GM21786 (cell line): Measurements from ENCODE around the gene ZNF292.
"Not testable (repeated sequence)": the region's sequence is repeated elsewhere in the genome, so short reads cannot be mapped to it uniquely, and the experiment has no call there.

Experiments used
- ATAC-seq: cut with Tn5 transposase; IDR thresholded peaks from one replicate; pipeline ENCODE4 v1.9.1; 2021; ENCODE audit not compliant: unreplicated experiment

Gene ZNF292

GRCh38 chr6:87210979-87211378 lies 55.6 kb downstream of the ZNF292 start:
- ATAC-seq, result peak; percentile 96

DNA sequence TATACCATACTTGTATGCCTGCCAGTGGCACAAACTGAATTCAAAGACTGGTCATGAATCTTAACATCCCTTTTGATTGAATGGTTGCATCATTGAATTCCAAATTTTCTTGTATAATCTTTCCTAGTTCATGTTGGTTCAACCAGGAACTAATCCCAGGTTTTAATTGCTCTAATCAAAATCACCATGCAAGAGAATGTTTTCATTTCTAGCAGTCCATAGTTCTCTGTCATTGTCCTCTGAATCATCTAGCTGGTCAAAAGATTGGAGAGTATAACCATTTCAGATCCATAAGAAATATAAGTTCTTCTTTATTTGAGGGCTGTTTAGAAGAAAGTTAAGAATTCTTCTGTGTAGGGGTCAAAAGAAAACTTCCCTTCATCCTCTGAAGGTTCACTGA lies 57.2 kb downstream of the ZNF292 start:
- ATAC-seq, result no peak

GRCh38 chr6:87213364-87213763 lies 58.0 kb downstream of the ZNF292 start:
- ATAC-seq, result no peak

- no peak for ATAC-seq
Measured at GRCh38 chr6:87214831-87215230, 59.5 kb downstream of the ZNF292 start.

GRCh38 chr6:87220997-87221396 lies 65.6 kb downstream of the ZNF292 start:
- ATAC-seq, result no peak

DNA sequence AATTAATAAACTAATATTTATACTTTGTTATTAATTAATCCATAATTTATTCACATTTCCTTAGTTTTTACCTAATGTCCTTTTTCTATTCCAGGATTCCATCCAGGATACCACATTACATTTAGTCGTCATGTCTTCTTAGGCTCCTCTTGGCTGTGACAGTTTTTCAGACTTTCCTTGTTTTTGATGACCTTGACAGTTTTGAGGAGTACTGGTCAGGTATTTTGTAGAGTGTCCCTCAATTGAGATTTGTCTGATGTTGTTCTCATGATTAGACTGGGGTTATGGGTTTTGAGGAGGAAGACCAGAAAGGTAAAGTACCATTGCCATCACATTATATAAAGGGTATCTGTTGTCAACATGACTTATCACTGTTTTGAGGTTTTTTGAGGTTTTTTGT lies 67.3 kb downstream of the ZNF292 start:
- ATAC-seq, result no peak

DNA sequence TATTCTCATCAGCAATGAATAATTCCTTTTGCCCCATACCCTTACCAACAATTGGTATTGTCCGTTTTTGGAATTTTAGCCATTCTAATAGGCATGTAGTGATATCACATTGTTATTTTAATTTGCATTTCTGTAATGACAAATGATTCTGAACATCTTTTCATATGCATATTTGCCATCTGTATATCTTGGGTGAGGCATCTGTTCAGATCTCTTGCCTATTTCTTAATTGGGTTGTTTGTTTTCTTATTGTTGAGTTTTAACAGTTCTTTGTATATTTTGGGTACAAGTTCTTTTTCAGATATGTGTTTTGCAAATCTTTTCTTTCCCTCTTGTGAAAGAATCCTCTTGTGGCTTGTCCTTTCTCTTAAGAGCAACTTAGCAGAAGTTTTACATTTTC lies 69.6 kb downstream of the ZNF292 start:
- ATAC-seq, result no peak

DNA sequence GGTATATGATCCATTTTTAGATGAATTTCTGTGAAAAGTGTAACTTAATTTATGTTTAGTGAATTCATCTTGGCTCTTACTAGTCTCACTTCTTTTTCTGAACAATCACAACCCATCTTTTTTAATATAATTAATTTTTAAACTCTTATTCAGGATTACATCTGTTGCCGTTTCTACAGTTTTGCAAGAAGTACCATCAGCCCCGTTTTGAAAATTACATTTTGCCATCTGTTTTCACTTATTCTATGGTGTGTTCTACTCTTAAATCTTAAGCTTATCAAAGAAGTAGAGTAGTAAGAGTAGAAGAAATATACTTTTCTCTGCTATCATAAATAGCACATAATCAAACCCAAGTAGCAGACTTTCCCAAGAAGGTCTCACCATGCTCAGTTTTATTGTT lies 70.1 kb downstream of the ZNF292 start:
- no peak for ATAC-seq

DNA sequence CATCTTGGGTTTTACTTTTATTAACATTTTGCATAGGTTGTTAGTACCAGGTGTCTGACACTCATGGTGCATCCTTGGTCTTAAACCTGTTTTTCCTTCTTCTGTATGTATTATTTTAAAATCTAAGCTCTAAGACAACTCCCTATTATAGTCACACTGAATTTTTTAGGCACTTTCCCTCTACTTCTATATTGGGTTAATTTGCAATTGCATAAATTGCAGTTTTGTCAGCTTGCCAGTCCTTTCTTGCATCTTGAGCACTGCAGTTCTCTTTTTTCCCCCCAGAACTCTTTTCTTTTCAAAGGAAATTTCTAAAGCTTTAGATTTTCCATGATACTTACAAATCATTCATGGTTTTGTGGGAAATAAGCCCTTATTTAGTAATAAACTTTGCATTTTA lies 70.6 kb downstream of the ZNF292 start:
- no peak for ATAC-seq

DNA sequence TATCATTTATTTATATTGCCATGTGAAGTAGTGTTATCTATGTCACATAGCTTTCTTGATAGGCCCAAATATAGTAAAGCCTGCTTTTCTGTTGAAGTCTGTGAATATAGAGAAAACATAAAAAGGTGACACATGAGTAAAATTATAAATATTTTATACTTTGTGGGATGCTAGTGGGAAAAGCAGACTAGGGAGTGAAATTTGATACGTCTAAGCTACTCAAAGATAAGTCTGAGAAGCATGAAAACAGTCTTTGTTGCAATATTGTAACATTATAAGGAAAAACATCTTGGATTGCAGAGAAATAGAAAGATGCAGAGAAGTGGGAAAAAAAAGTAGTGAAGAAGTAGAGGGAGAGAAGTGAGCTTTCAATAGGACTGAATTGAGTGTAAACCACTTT lies 75.4 kb downstream of the ZNF292 start:
- ATAC-seq, result no peak

- ATAC-seq, result no peak
Measured at GRCh38 chr6:87237804-87238203, 82.4 kb downstream of the ZNF292 start.

DNA sequence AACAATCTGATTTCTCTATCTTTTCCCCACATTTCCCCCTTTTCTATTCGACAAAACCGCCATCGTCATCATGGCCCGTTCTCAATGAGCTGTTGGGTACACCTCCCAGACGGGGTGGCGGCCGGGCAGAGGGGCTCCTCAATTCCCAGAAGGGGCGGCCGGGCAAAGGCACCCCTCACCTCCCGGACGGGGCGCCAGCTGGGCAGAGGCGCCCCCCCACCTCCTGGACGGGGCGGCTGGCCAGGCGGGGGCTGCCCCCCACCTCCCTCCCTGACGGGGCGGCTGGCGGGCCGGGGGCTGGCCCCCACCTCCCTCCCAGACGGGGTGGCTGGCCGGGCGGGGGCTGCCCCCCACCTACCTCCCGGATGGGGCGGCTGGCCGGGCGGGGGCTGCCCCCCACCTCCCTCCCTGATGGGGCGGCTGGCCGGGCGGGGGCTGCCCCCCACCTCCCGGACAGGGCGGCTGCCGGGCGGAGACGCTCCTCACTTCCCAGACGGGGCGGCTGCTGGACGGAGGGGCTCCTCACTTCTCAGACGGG lies 83.8 kb downstream of the ZNF292 start:
- ATAC-seq, result not testable (repeated sequence)

DNA sequence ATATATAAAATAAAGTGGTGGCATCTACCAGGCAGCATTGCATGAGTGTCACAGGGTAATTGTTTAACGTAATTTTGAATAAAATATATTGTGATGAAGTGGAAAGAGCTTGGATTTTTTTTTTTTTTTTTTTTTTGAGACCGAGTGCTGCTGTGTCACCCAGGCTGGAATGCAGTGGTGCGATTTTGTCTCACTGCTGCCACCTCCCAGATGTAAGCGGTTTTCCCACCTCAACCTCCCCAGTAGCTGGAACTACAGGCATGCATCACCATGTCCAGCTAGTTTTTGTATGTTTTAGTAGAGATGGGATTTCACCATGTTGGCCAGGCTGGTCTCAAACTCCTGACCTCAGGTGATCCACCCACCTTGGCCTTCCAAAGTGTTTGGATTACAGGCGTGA lies 85.9 kb downstream of the ZNF292 start:
- ATAC-seq, result no peak

GRCh38 chr6:87242311-87242710 lies 86.9 kb downstream of the ZNF292 start:
- ATAC-seq, result no peak

- no peak for ATAC-seq
Measured at GRCh38 chr6:87243812-87244211, 88.4 kb downstream of the ZNF292 start.

DNA sequence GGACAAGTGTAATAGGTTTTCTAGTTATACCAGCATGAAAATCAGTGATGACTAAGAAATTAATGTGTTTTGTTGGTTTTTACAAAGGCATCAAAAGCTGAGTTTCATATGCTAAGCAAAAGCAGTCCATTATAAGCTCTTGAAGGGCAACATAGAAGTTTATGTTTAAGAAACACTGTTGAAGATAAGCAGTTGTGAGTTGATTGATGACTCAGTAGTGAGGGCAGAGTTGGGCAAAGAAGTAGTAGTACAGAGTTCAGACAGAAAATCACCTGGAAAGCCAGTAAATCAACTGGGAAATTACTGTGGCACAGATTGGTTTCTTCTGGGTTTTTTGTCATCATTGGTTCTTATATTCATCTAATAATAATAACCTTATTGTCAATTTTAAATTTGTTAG lies 89.0 kb downstream of the ZNF292 start:
- no peak for ATAC-seq

DNA sequence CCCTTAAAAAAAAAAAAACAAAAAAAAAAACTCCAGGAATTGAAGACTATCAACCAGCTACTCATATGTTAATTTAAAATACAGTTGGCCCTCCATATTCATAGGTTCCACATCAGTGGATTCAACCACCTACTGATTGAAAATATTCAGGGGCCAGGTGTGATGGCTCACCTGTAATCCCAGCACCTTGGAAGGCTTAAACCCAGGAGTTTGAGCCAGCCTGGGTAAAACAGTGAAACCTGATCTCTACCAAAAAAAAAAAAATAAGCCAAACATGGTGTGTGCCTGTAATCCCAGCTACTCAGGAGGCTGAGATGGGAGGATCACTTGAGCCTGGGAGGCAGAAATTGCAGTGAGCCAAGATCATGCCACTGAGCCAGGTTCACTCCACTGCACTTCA lies 94.7 kb downstream of the ZNF292 start:
- ATAC-seq, result no peak

GRCh38 chr6:87251225-87251624 lies 95.9 kb downstream of the ZNF292 start:
- no peak for ATAC-seq

GRCh38 chr6:87251725-87252124 lies 96.4 kb downstream of the ZNF292 start:
- no peak for ATAC-seq

DNA sequence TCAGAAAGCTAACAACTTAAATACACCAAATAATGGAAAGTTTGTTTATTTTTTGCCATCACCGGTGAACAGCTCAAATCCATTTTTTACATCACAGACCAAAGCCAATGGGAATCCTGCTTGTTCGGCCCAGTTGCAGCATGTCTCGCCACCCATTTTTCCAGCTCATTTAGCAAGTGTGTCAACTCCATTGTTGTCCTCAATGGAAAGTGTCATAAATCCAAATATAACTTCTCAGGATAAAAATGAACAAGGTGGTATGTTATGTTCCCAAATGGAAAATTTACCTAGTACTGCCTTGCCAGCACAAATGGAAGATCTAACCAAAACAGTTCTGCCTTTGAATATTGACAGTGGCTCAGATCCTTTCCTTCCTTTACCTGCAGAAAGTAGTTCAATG lies 101.7 kb downstream of the ZNF292 start:
- no peak for ATAC-seq

DNA sequence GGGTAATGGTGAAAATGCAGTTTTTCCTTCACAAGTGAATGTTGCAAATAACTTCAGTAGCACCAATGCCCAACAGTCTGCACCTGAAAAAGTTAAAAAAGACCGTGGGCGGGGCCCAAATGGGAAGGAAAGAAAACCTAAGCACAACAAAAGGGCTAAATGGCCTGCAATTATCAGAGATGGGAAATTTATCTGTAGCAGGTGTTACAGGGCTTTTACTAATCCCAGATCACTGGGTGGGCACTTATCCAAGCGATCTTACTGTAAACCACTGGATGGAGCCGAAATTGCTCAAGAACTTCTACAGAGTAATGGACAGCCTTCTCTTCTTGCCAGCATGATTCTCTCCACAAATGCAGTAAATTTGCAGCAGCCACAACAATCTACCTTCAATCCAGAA lies 102.2 kb downstream of the ZNF292 start:
- no peak for ATAC-seq

- ATAC-seq, result no peak
Measured at GRCh38 chr6:87257975-87258374, 102.6 kb downstream of the ZNF292 start.

- ATAC-seq, result no peak
Measured at GRCh38 chr6:87259791-87260190, 104.4 kb downstream of the ZNF292 start.

DNA sequence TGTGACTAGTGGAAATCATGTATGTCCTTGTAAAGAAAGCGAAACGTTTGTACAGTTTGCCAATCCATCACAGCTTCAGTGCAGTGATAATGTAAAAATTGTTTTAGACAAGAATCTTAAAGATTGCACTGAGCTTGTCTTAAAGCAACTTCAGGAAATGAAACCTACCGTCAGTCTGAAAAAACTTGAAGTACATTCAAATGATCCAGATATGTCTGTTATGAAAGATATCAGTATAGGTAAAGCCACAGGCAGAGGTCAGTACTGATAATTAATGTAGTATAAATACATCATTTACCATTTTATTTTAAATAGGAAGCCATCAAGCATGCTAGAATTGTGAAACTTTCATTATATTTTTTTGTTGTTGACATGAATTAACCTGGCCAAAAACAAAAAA lies 106.2 kb downstream of the ZNF292 start:
- no peak for ATAC-seq
